Kasumi-1 (cell line): ENCODE results near the gene AAMDC.

ENCODE experiments used
- DNase-seq, 2 experiments: peaks; one replicate each; lab custom pipeline; 2025; lab: John Stamatoyannopoulos, UW

The AAMDC gene

DNA sequence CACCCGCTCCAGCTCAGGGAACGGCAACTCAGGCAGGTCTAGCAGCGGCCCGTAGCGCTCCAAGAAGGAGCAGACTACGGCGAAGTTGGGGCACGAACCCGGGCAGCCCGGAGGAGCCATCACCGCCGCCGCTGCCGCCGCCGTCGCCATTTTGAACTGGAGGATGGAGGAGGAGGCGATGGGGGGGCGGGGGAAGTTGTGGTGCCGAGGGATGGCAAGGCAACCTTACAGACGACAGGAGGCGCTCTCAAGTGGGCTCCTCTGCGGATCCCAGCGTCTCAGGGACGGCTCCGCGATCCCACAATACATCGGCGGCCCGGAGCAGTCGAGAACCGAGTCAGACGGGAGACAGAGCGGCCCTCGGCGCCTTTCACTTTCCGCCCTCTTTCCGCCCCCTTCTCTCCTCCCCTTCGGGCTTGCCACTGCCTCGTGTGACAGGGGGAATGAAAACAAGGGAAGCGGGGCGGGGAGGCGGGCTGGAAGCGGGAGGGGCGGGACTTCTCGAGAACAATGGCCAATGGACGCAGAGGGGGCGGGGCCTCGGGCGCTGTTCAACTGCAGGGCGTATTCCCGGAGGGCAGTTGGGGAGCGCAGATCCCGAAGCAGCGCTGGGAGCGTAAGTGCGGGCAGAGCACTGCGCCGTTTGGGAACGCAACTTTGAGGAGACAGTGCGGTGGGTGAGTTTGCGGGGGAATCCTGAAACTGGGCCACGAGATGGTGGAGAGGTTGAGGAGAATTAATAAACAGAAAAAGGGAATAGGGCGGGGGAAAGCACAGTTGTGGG is at the start of gene AAMDC, which contains the start of gene RSF1:
Gene AAMDC, plus strand, starts transcription at position 580 of the 784 bp plus-strand sequence. CDS start 21,353 bp downstream, outside the sequence.
Gene RSF1, minus strand, starts transcription at position 158 of the 784 bp plus-strand sequence. Its CDS starts 8 bp downstream, at position 150.
- peak; percentile 99 for DNase-seq

DNA sequence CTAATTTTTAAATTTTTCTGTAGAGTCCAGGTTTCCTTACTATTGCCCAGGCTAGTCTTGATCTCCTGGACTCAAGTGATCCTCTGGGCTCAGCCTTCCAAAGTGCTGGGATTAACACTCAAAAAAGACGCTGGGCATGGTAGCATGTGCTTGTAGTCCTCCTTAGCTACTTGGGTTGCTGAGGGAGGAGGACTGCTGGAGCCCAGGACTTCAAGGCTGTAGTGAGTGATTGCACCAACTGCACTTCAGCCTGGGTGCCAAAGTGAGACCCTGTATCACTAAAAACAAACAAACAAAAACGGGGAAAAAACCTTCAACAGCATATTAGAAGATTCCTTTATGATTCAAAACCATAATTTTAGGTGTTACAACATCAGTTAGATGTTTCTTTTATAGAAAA is 45.0 kb upstream of the AAMDC start:
- DNase-seq: no peak

DNA sequence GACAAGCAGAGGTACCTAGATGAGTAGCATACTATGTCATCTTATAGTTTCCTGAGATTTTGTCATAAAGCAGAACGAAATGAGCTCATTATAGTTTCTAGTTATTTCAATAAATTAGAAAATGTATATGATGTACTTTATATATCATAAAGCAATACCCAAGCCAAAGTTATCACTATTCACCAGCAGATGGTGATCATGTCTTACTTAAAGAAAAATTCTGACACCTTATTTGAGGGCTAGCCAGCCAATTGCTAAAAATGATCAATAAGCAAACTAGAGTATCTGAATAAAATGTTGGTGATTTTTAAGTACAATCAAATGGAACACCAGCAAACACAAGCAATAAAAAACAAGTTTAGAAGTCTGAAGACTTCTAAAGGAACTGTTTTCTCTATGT is 44.5 kb upstream of the AAMDC start:
- DNase-seq: peak; percentile 33 to 51

DNA sequence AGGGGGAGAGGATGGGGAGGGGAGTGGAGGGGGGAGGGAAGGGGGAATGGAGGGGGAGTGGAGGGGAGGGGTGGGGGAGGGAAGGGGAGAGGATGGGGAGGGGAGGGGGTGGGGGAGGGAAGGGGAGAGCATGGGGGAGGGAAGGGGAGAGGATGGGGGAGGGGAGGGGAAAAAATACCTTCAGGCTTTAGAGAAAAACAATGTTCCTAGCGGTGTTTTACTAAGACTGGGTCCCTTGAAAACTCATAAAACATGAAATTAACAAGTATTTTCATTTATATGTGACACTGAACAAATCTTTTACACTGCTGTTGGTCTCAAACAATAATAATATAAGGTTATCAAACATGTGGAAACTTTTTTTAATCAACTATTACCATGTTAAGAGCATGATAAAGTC is 42.8 kb upstream of the AAMDC start:
- DNase-seq: no peak

DNA sequence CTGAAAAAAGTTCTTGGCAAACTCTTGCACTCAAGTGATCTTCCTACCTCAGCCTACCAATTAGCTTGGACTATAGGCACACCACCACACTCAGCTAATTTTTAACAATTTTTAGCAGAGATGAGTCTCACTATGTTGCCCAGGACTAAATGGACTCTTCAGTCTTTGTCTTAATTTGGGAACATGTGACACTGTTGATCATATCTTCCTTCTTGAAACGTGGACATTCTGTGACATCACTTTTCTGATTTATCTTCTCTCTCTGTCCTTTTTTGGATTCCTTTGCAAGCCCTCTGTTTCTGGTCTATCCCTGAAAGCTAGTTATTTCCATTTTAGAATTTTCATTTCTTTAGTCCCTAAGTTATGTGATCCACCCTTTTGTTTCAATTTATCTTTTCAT is 42.4 kb upstream of the AAMDC start:
- no peak for DNase-seq

DNA sequence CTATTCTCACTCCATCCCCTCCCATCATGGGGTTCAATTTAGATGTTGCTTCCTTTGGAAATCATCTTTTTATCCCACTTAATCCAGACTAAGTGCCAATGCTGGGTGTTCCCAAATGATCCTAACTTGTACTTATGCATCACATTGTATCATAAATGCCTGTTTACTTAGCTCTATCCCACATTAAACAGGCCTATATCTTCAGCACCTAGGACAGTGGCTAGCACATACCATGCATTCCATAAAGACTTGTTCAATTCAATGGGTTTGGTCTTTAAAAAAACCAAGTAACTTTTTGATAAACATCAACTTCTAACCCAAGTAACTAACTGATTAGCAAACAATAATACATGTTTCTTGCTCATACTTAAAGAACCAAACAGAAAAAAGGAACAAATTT is 41.0 kb upstream of the AAMDC start:
- DNase-seq: no peak

DNA sequence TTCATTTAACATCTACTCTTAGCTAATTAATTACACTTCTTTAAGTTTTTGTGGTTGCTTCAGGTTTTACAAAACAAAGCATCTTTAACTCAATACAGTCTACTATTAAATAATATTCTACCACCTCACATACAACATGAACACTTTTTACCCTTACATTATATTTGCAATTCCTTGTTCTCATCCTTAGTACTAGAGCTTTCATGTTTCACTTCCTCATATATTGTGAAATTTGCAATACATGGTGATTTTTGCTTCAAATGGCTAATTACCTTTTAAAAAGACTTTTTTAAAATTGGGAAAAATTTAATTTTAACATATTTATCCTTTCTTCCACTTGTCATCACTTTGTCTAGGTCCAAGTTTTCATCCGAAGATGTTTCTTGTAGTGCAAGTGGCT is 37.9 kb upstream of the AAMDC start:
- no peak for DNase-seq

DNA sequence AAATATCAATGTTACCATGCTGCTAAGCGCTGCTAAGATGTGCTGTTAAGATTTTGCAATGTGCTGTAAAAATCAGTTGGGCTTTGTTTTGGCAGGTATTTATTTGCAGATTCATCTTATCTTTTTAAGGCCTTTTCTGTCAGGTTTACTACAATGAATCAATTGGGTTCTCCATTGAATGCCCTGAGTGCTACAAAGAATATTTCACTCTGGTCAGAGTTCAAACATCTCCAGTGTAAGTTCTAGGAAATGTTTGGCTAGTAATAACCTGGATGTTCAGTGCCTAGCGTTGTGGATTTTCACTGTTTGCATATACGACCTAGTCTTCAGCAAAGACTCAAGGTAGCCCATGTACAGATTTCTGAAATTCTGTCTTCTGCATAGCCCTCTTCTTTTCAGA is 36.4 kb upstream of the AAMDC start:
- no peak for DNase-seq

DNA sequence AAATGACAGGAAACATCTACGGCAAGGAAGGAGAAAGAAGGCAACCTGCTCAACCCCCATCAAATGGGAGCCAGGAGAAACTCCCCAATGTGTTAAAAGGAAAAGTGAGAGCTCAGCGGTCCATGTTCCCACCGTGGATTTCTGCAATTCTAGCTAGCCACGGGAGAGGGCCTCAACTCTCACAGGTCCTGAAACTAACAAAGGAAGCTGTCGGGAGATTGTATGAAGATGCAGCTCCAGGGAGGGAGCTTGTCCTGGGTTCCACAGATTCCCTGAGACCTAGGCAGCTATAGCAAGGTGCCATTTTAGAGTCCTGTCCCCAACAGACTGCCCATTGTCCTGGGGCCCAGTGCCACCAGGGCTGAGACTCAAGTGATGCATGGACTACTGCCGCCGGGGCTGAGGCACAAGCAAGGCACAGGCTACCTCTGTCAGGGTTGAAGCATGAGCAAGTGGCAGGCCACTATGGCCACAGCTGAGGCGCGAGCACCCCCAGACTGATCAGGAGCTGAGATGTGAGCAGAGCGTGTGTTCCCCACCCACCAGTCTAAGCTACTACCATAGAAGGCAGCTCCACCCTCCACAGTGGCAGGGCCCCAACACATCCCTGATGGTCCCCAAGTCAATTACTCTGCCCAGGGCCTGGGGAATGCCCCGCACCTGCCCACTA is 31.7 kb upstream of the AAMDC start:
- DNase-seq: no peak

DNA sequence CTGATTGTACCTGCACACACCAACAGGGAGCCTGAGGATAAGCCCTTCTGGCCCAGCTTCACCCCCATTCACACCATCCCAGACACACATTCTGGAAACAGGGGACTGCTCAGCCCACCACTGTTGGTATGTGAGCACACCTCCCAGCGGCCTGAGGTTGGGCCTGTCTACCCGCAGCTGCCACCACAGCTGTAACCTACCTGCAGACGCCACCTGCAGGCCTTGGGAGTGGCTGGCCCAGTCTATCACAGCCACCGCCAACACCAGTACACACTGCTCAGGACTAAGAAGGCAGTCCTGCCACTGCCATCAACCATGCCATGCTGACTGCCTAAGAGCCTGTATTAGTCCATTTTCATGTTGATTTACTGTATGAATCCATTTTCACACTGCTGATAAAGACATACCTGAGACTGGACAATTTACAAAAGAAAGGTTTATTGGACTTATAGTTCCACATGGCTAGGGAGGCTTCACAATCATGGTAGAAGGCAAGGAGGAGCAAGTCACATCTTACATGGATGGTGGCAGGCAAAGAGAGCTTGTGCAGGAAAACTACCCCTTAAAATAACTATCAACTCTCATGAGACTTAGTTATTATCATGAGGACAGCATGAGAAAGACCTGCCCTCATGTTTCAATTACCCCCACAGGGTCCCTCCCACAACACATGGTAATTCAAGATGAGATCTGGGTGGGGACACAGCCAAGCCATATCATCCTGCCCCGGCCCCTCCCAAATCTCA is 31.0 kb upstream of the AAMDC start:
- no peak for DNase-seq

DNA sequence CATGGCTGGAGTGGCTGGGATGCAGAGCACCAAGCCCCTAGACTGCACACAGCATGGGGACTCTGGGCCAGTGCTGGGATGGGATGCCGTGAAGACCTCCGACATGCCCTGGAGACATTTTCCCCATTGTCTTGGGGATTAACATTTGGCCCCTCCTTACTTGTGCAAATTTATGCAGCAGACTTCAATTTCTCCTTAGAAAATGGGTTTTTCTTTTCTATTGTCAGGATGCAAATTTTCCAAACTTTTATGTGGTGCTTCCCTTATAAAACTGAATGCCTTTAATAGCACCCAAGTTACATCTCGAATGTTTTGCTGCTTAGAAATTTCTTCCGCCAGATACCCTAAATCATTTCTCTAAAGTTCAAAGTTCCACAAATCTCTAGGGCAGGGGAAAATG is 29.6 kb upstream of the AAMDC start:
- no peak for DNase-seq

DNA sequence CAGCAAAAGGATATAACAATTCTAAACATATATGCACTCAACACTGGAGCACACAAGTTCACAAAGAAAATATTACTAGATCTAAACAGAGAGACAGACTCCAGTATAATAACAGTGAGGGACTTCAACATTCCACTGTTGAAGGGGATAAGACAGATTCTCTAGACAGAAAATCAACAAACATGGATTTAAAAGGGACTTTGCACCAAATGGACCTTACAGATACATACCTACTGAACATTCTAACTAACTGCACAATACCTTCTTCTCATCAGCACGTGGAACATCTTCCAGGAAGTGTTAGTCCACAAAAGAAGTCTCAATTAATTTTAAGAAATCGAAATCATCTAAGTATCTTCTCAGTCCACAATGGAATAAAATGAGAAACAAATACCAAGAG is 27.0 kb upstream of the AAMDC start:
- DNase-seq: no peak

DNA sequence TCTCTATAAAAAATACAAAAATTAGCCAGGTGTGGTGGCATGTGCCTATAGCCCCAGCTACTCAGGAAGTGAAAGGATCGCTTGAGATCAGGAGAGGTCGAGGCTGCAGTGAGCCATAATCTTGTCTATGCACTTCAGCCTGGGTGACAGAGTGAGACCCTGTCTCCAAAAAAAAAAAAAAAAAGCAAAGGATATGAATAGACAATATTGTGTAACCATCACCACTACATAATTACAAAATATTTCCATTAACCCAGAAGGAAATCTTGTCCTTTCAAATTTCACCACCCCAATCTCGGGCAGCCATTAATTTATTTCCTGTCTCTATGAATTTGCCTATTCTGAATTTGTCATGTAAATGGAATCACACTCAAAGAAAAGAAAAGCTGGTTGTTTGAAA is 21.6 kb upstream of the AAMDC start:
- no peak for DNase-seq

DNA sequence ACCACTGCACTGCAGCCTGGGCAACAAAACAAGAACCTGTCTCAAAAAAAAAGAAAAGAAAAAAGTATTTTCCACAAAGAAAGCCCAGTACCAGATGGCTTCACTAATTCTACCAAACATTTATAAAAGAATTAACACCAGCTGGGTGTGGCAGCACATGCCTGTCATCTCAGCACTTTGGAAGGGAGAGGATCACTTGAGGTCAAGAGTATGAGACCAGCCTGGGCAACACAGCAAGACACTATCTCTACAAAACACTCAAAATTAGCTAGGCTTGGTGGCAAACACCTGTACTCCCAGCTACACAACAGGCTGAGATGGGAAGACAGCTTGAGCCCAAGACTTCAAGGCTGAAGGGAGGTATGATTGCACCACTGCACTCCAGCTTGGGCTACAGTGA is 20.5 kb upstream of the AAMDC start:
- DNase-seq: no peak

DNA sequence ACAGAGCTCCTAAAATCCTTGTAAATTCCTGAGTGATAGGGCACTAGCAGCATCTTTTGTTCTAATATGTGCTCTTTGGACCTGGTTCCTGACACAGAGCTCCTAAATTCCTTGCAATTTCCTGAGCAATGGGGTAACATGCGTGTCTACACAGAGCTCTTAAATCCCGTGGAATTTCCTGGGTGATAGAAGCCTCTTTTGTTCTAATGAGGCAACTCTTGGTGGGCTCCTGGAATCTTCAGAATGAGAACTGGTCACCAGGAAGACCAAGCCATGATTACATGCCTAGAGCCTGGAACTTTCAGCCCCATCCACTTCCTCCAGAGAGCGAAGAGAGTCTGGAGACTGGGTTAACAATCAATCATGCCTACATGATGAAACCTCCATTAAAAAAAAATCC is 19.5 kb upstream of the AAMDC start:
- DNase-seq: no peak

DNA sequence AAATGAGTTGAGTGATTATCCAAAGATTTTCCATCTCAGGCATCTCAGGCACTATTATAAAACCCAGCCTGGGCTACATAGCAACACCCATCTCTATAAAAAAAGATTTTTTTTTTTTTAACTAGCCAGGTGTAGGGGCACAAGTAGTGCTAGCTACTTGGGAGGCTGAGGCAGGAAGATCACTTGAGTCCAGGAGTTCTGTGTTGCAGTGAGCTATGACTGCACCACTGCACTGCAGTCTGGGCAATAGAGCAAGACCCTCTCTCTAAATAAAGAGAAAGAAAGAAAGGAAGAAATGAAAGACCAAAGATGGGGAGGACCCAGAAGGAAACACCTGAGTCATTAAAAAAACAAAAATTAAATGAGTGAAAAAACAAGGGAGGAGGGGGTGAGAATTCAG is 14.5 kb upstream of the AAMDC start:
- DNase-seq: no peak

DNA sequence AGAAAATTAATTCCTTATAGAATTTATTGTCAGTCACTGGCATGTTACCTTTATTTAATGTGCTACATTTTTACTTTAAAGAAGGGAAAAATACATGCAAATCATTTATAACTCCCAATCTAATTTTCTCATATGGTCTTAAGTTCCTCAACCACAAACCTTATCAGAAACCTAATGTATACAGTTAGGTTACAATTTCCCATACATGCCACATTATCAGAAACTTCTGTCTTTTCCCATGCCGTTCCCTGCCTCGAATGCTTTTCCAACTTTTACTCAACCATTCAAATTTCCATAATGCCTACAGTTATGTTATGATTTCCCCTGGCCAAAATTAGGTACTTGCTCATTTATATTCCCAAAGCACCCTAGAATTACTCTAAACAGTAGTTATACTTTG is 14.0 kb upstream of the AAMDC start:
- no peak for DNase-seq

DNA sequence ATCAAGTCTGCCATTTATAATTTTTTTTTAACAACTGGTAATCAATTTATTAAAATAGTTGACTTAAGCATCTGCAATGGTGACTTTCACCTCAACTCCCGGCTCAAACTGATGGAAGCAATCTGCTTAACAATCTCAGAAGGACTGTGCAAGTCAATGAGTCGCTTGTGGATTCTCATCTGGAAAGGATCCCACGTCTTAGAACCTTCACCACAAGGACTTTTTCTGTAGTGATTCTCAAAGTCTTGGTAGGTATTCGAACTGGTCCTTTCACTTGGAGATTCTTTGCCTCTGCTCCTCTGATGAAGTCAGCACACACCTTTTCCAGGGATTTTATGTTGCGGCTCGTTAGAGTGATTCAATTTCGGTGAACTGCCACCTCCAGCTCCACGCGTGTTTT is 7.7 kb upstream of the AAMDC start:
- DNase-seq: no peak

DNA sequence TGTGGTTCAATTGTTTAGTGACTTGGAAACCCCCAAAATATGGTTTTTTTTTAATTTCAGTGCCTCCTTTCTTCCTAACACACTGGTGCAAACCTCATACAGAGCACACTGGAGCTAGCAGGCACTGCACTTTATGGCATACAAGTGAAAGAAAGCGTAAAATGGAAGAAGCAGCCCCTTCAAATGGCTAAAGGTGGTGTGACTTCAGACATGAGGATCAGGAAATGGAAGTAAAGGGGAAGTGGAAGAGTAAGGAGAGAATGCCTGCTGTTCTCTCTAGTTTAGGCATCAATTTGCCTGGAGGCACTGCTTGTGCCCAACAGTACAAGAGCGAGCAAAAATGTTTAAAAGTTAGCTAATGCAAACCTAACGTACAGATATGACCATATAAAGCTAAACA is 6.1 kb upstream of the AAMDC start:
- peak in 1 of 2 experiments; percentile 8 for DNase-seq

DNA sequence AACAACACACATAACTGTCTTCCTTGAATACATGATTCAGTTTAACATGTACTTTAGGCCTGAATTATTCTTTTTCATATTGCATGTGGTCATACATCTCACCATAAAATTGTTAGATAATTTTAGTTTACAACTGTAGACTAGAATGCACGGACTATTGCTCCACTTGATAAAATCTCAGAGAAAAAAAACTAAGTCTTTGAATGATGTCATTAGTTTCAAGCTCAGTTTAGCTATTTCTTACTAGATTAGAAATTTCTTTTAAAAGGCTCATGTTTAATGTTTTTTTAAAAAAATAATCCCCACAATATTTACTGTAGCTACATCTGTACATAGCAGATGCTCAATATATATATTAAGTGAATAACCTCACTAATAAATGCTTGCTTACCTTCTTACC is 5.5 kb upstream of the AAMDC start:
- no peak for DNase-seq

DNA sequence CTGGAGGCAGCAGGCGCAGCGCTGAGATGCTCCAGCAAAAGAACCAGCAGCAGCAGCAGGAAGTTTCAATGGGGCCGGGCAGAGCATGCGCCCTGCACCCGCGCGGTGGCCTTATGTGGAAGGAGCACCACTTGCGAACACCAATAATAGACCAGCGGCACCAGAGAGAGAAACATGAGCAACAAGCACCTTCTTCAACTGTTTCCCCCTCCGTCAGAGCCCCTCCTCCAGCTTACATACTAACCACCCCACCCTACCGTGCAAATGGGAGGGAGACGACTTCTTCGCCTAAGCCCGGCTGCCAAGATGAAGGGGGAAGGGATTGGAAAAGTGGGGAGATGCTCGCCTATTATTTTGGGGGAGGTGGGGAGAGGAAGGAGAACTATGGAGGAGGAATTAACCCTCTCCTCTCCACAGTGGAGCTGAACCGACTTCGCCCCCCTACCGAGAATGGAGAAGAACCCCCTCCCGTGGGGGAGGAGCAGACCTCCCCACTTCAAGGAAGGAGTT is 1.5 kb upstream of the AAMDC start:
- DNase-seq: peak; percentile 89 to 93

DNA sequence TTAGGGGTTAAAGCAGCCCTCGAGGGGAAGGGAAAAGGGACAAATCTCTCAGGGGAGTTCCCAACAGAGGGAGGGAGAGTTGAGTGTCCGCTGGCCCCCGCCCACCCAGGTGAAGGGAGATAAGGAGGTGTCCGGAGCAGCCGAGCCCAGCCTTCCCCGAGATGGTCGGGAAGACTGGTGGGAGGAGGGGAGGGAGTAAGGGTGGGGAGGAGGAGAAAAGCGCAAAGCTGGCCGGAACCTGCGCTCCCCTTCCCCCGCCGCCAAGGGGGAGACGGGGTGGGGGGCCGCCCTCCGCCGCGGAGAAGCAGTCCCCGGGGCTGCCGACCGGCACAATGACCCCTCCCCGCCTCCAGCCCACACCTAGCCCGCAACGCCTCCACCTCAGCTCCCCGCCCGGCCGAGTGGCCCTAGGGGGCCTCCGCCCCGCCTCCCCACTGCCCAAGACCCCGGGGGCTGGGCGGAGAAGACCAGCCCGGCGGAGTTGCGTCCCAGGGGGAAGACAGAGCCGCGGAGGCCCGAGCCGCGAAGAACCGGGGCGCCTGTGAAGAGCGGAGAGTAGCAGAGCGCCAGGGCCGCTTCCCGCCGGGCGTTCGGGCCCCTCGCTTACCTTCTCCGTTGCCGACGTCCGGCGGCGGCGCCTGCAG is 901 bp upstream of the AAMDC start:
- DNase-seq: no peak
